Measurements from ENCODE around the gene LIN54.

LIN54 gene

DNA sequence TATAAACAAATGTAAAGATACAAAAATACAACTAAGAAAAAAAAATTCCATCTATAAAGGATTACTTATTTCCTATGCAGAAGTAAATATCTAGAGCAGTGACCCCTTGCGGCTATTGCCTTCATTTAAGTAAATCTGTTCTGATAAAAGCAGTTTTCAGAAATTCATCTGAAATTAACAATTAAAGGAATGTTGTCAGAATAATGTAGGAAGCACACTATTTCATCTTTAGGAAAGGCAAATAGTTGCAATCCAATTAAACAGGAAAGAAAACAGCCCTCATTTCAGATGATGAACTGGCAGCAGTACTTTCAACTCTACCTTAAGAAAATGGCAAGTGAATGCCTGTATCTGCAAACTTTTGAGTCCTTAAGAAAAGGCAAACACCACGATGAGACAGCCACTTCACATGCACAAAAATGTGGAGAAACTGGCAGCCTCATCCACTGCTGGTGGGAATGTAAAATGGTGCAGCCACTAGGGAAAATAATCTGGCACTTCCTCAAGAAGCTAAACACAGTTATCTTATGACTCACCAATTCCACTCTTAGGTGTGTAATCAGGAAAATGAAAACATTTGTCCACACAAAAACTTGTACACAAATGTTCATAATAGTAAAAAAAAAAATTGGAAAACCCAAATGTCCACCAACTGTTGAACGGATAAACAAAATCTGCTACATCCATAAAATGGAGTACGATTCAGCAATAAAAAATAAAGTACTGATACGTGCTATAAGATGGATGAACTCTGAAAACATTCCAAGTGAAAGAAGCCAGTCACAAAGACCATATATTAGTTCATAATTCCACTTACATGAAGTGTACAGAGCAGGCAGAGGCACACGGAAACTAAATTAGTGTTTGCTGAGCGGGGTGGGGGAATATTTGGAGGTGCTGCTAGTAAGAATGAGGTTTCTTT, 112.0 kb downstream of the LIN54 start:
- DNase-seq (ENCODE audit: insufficient read length, low spot score) (no peak), FAIRE-seq (peak; percentile 26)
- TF ChIP-seq SPI1 (IDR thresholded peaks at IDR 0.05; ENCODE audit: low read depth, low read length), result peak; percentile 63
- no peak for TF ChIP-seq POU2F2 (IDR thresholded peaks at IDR 0.05; ENCODE audit: low read depth, low read length)
- no peak for TF ChIP-seq PAX5 (IDR thresholded peaks at IDR 0.05; ENCODE audit: insufficient read depth, low read length, severe bottlenecking)

DNA sequence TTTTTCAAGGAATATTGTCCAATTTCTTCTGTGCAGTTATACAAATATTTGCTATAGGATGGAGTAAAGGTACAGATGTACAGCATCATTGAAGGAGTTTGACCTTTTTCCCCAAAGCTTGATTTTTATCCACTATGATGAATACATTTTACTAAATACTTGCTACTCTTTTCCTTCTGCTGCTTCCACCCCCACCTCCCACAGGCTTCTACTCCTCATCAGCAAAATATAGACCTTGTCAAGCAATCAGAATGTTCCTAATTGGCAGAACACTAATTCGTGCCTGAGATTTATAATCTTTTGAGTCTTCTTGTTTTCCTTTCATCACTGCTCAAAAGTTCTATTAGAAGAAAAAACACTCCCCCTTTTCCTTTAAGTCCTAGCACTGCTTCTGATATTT, 113.9 kb downstream of the LIN54 start:
- no peak for FAIRE-seq
- TF ChIP-seq POU2F2 (IDR thresholded peaks at IDR 0.05; ENCODE audit: low read depth, low read length) (no peak), SPI1 (IDR thresholded peaks at IDR 0.05; ENCODE audit: low read depth, low read length) (no peak), PAX5 (IDR thresholded peaks at IDR 0.05; ENCODE audit: insufficient read depth, low read length, severe bottlenecking) (no peak), TAF1 (IDR thresholded peaks at IDR 0.05; ENCODE audit: low read depth, low read length) (no peak), POLR2AphosphoS5 (IDR thresholded peaks at IDR 0.05; ENCODE audit: low read depth, low read length) (no peak), POLR2A (IDR thresholded peaks at IDR 0.05; ENCODE audit: low read depth, low read length) (no peak)
- no peak for DNase-seq (ENCODE audit: insufficient read length, low spot score)

DNA sequence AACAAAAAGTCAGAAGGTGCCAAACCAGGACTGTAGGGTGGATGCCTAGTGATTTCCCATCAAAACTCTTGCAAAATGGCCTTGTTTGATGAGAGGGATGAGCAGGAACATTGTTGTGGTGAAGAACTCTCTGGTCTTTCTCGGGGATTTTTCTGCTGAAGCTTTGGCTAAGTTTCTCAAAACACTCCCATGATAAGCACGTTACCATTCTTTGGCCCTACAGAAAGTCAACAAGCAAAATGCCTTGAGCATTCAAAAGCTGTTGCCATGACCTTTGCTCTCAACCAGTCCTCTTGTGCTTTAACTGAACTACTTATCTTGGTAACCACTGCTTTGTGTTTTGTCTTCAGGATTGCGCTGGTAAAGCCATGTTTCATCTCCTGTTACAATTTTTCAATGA, 116.7 kb downstream of the LIN54 start:
- no peak for FAIRE-seq
- no peak for DNase-seq (ENCODE audit: insufficient read length, low spot score)
- TF ChIP-seq TAF1 (IDR thresholded peaks at IDR 0.05; ENCODE audit: low read depth, low read length), result no peak
- no peak for TF ChIP-seq POLR2A (IDR thresholded peaks at IDR 0.05; ENCODE audit: low read depth, low read length)
- no peak for TF ChIP-seq SPI1 (IDR thresholded peaks at IDR 0.05; ENCODE audit: low read depth, low read length)
- no peak for TF ChIP-seq PAX5 (IDR thresholded peaks at IDR 0.05; ENCODE audit: insufficient read depth, low read length, severe bottlenecking)
- TF ChIP-seq POLR2AphosphoS5 (IDR thresholded peaks at IDR 0.05; ENCODE audit: low read depth, low read length), result no peak
- no peak for TF ChIP-seq POU2F2 (IDR thresholded peaks at IDR 0.05; ENCODE audit: low read depth, low read length)

DNA sequence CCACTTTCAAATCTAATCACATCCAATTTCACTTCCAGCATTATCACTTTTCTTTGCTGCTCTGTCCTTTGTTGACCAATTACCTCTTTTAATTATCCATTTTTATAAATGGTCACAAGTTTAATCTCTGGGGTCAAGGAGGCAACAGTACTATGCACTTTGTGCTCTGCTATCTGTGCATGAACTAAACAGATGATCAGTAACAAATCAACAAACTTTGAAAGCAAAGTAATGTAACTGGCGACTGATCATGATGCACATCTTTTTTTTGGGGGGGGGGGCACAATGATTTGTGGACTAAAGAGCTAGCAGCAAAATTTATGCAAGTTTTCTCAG, 118.2 kb downstream of the LIN54 start:
- no peak for FAIRE-seq
- TF ChIP-seq TAF1 (IDR thresholded peaks at IDR 0.05; ENCODE audit: low read depth, low read length), result no peak
- no peak for TF ChIP-seq POU2F2 (IDR thresholded peaks at IDR 0.05; ENCODE audit: low read depth, low read length)
- no peak for TF ChIP-seq POLR2A (IDR thresholded peaks at IDR 0.05; ENCODE audit: low read depth, low read length)
- no peak for TF ChIP-seq SPI1 (IDR thresholded peaks at IDR 0.05; ENCODE audit: low read depth, low read length)
- no peak for TF ChIP-seq PAX5 (IDR thresholded peaks at IDR 0.05; ENCODE audit: insufficient read depth, low read length, severe bottlenecking)
- TF ChIP-seq POLR2AphosphoS5 (IDR thresholded peaks at IDR 0.05; ENCODE audit: low read depth, low read length), result no peak
- DNase-seq (ENCODE audit: insufficient read length, low spot score), result no peak

DNA sequence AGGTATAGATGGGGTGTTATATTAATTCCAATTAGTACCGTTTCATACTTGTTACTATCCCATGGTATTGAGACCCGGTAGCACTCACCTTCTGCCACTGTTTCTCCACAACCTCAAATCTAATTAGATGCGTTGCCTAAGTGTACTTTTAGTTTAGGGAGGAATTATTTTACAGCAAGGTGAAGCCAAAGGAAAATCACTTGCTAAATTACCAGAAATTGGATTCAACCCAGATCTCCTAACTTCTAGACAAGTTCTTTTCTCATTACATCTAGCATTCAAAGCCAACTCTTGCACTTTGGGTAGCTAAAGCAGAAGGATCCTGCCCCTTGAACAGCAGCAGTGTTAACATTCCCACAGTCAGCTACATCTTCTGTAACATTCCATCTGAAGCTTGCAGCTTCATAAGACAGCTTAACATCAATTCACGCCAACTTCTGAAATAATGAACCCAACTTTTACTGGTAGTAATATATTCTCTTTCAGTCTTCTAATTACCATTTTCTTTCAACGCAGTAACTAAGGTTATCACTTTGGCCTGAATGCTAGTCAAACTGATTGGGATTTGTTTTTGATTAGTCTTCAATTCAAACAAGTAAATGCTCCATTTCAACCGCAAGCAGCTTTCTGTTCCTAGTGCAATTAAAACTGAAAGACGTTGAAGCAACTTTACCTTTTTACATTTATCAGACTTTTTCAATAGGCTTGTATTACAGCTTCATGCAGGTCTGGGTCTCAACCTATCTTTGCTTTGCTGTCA, 118.7 kb downstream of the LIN54 start:
- peak; percentile 52 for FAIRE-seq
- DNase-seq (ENCODE audit: insufficient read length, low spot score), result no peak
- TF ChIP-seq TAF1 (IDR thresholded peaks at IDR 0.05; ENCODE audit: low read depth, low read length) (no peak), SPI1 (IDR thresholded peaks at IDR 0.05; ENCODE audit: low read depth, low read length) (no peak), PAX5 (IDR thresholded peaks at IDR 0.05; ENCODE audit: insufficient read depth, low read length, severe bottlenecking) (no peak), POLR2A (IDR thresholded peaks at IDR 0.05; ENCODE audit: low read depth, low read length) (no peak), POU2F2 (IDR thresholded peaks at IDR 0.05; ENCODE audit: low read depth, low read length) (no peak), POLR2AphosphoS5 (IDR thresholded peaks at IDR 0.05; ENCODE audit: low read depth, low read length) (no peak; the same call in 1 of the 2 replicates)

DNA sequence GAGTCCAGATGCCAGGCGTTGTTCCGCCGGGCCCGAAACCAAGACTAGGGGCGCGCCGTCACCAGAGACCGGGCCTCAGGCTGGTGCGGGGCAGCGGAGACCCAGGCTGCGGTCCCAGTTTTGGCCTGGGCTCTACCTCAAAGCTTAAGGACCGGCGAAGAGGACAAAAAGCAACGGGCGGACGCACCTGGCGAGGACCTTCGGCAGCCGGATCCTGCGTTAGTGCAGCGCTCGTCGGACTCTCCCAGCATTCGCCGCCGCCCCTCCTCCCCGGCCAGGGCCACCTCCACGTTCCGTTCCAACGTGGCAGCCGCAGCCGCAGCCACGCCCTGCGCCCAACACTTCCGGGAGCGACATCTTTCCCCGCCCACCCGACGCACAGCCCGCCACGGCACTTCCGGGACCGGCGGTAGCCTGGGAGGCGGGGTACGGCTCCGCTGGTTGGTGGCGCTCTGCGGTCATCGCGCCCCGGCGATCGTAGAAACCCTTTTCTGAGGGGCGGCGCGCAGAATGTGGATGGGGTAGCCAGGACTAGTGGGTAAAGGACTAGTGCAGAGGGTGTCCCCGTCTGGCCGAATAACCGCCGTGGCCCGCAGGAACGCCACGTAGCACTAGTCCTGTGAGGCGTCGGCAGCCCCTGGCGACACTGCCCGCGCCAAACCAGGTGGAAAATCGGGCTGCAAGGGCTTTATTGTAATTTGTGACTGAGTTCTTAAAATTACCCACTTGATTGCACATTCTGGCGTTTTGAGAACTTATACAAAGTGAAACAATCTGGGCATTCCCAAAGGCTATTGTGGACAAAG, 119.5 kb downstream of the LIN54 start, which contains the start of gene SEC31A:
SEC31A (minus strand) TSS at position 253 of the 806 bp plus-strand sequence. CDS start 9,217 bp downstream, outside the sequence.
- peak; percentile 99 for FAIRE-seq
- TF ChIP-seq POLR2A (IDR thresholded peaks at IDR 0.05; ENCODE audit: low read depth, low read length) (peak; percentile 87), POU2F2 (IDR thresholded peaks at IDR 0.05; ENCODE audit: low read depth, low read length) (no peak), POLR2AphosphoS5 (IDR thresholded peaks at IDR 0.05; ENCODE audit: low read depth, low read length) (peak; percentile 92), PAX5 (IDR thresholded peaks at IDR 0.05; ENCODE audit: insufficient read depth, low read length, severe bottlenecking) (peak; percentile 17)
- peak; percentile 81 for DNase-seq (ENCODE audit: insufficient read length, low spot score)

DNA sequence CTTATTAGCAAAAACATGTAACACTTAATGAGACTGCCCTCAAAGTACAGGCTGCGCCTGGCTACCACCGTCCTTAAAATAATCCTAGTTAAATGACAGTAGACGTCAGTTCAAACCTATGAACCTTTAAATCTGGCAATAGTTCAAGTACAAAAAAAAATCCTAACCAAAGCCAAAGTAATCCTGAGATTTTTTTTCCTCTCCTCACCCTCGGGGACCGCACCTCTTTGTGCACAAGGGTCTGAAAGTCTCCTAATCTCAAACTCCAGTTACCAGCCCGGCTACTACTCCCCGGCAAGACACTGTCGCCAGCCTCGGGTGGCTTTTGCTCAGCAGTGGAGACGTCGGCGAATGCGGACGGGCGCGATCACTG, 120.1 kb downstream of the LIN54 start:
- FAIRE-seq, result no peak
- DNase-seq (ENCODE audit: insufficient read length, low spot score), result no peak
- no peak for TF ChIP-seq PAX5 (IDR thresholded peaks at IDR 0.05; ENCODE audit: insufficient read depth, low read length, severe bottlenecking)

DNA sequence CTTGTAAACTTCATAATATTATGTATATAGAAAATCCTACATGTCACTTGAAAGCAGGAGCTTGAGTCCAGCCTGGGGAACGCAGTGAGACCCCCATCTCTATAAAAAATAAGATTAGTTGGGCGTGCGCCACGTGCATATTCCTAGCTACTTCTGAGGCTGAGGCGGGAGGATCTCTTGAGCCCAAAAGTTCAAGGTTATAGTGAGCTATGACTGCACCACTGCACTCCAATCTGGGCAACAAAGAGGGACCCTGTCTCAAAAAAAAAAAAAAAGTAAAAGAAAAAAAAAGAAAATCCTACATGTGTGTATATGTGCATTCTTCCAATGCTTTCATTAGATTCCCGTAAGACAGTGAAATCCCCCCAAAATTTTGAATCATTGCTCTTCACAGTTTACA, 121.3 kb downstream of the LIN54 start:
- DNase-seq (ENCODE audit: insufficient read length, low spot score) (no peak), FAIRE-seq (no peak)
- no peak for TF ChIP-seq POU2F2 (IDR thresholded peaks at IDR 0.05; ENCODE audit: low read depth, low read length)
- no peak for TF ChIP-seq POLR2AphosphoS5 (IDR thresholded peaks at IDR 0.05; ENCODE audit: low read depth, low read length)
- TF ChIP-seq PAX5 (IDR thresholded peaks at IDR 0.05; ENCODE audit: insufficient read depth, low read length, severe bottlenecking), result no peak
- TF ChIP-seq SPI1 (IDR thresholded peaks at IDR 0.05; ENCODE audit: low read depth, low read length), result no peak
- no peak for TF ChIP-seq POLR2A (IDR thresholded peaks at IDR 0.05; ENCODE audit: low read depth, low read length)
- TF ChIP-seq TAF1 (IDR thresholded peaks at IDR 0.05; ENCODE audit: low read depth, low read length), result no peak

Data from GM12891 (cell line).